Measurements from ENCODE around the gene CKB. TPM values are rescaled to one million over a fixed set of nuclear protein-coding genes. Genes with fewer than 3 reads are reported as not detected.

CKB gene
- total and polyA plus RNA-seq, 2 donors (not counting 1 experiment from before 2014, with no cell fraction given), result 3.1 to 4.7 TPM

GRCh38 chr14:103562179-103562428 lies 39.5 kb upstream of the CKB start:
- Histone ChIP-seq H3K27me3 (replicated peaks in 1 of 4; ENCODE audit: control extremely low read depth in 1 of 4, control insufficient read depth in 3 of 4, insufficient read depth in 4 of 4, low read length in 3 of 4) (no peaks in the 10 kb centered on the region), H3K9ac (ENCODE audit: low read length) (peak overlapping the region; percentile 93), H4K20me1 (ENCODE audit: control insufficient read depth, insufficient read depth, low read length, poor library complexity, severe bottlenecking) (peaks cover 56% of the 10 kb centered on the region), H3K4me2 (replicated peaks; ENCODE audit: low read depth, low read length, poor library complexity, severe bottlenecking) (peak overlapping the region; percentile 96), H3K27ac (ENCODE audit: low read length in 2 of 2) (peak overlapping the region; percentile 68 to 92), H3K79me2 (ENCODE audit: control insufficient read depth, insufficient read depth, low read length) (peaks cover 87% of the 10 kb centered on the region), H3K9me3 (ENCODE audit: control extremely low read depth in 1 of 3, control insufficient read depth in 2 of 3, insufficient read depth in 1 of 3, low read length in 2 of 3) (no peaks in the 10 kb centered on the region), H3K4me3 (ENCODE audit: control extremely low read depth in 1 of 5, extremely low read depth in 1 of 5, insufficient read depth in 1 of 5, low read depth in 2 of 5, low read length in 4 of 5) (peak overlapping the region; percentile 28 to 94 (median 92)), H3K36me3 (replicated peaks in 1 of 2; ENCODE audit: control extremely low read depth in 1 of 2, control insufficient read depth in 1 of 2, extremely low read depth in 1 of 2, insufficient read depth in 2 of 2, low read length in 1 of 2) (peaks cover 0 to 31% of the 10 kb centered on the region in 2 experiments), H2AFZ (ENCODE audit: insufficient read depth, low read depth, low read length, poor library complexity, severe bottlenecking) (peak overlapping the region; percentile 96), H3K4me1 (ENCODE audit: control insufficient read depth in 2 of 2, insufficient read depth in 2 of 2, low read length in 2 of 2) (peaks cover 27 to 30% of the 10 kb centered on the region in 2 donors)
- H3K27me3 Mint-ChIP-seq, result no peaks in the 10 kb centered on the region
- H3K4me1 Mint-ChIP-seq, result peaks cover 58% of the 10 kb centered on the region
- 0% methylated on average over 25 of the region's 25 CpGs for WGBS (ENCODE audit: insufficient coverage)
- DNase-seq (no peak), ATAC-seq (ENCODE audit: low read depth) (no peak)
- no peaks in the 10 kb centered on the region for H3K9me3 Mint-ChIP-seq (ENCODE audit: insufficient read depth)
- TF ChIP-seq CTCF (IDR thresholded peaks at IDR 0.05) (no peak), EZH2 (IDR thresholded peaks at IDR 0.05; ENCODE audit: borderline replicate concordance, insufficient read depth, low read depth, low read length, poor library complexity, severe bottlenecking) (no peak)
- H3K4me3 Mint-ChIP-seq, result peak overlapping the region; percentile 89
- peak overlapping the region; percentile 80 for H3K27ac Mint-ChIP-seq
- intact Hi-C loops (cut with micrococcal nuclease), result loop anchor here (1.0 to 10.0 kb wide), 7 partner anchors 33 to 359 kb away; partner anchors contain the start of genes EIF5, KLC1, PPP1R13B and TRMT61A
- ChIA-PET POLR2A (interaction anchor here (0.6 to 1.3 kb wide), 4 partner anchors 9 to 227 kb away, joined by 3 to 4 read pairs (median 4); no protein-coding TSS in a partner anchor), CTCF (interaction anchor here (1.0 to 1.8 kb wide), 4 partner anchors 35 to 118 kb away, joined by 3 to 6 read pairs (median 4); no protein-coding TSS in a partner anchor)

- Histone ChIP-seq H2AFZ (ENCODE audit: insufficient read depth, low read depth, low read length, poor library complexity, severe bottlenecking) (peak overlapping the region; percentile 96), H3K4me3 (ENCODE audit: control extremely low read depth in 1 of 5, extremely low read depth in 1 of 5, insufficient read depth in 1 of 5, low read depth in 2 of 5, low read length in 4 of 5) (peak overlapping the region; percentile 28 to 94 (median 92)), H3K27me3 (replicated peaks in 1 of 4; ENCODE audit: control extremely low read depth in 1 of 4, control insufficient read depth in 3 of 4, insufficient read depth in 4 of 4, low read length in 3 of 4) (no peaks in the 10 kb centered on the region), H3K79me2 (ENCODE audit: control insufficient read depth, insufficient read depth, low read length) (peaks cover 83% of the 10 kb centered on the region), H3K36me3 (replicated peaks in 1 of 2; ENCODE audit: control extremely low read depth in 1 of 2, control insufficient read depth in 1 of 2, extremely low read depth in 1 of 2, insufficient read depth in 2 of 2, low read length in 1 of 2) (peaks cover 0 to 30% of the 10 kb centered on the region in 2 experiments), H4K20me1 (ENCODE audit: control insufficient read depth, insufficient read depth, low read length, poor library complexity, severe bottlenecking) (peaks cover 52% of the 10 kb centered on the region), H3K4me2 (replicated peaks; ENCODE audit: low read depth, low read length, poor library complexity, severe bottlenecking) (peak overlapping the region; percentile 96), H3K4me1 (ENCODE audit: control insufficient read depth in 2 of 2, insufficient read depth in 2 of 2, low read length in 2 of 2) (peaks cover 27 to 30% of the 10 kb centered on the region in 2 donors), H3K9ac (ENCODE audit: low read length) (peak overlapping the region; percentile 93), H3K27ac (ENCODE audit: low read length in 2 of 2) (peak overlapping the region; percentile 68 to 92), H3K9me3 (ENCODE audit: control extremely low read depth in 1 of 3, control insufficient read depth in 2 of 3, insufficient read depth in 1 of 3, low read length in 2 of 3) (no peaks in the 10 kb centered on the region)
- intact Hi-C loops (cut with micrococcal nuclease), result loop anchor here (1.0 to 10.0 kb wide), 7 partner anchors 33 to 359 kb away; partner anchors contain the start of genes EIF5, KLC1, PPP1R13B and TRMT61A
- CTCF ChIA-PET, result interaction anchor here (1.0 to 1.8 kb wide), 4 partner anchors 34 to 118 kb away, joined by 3 to 6 read pairs (median 4); no protein-coding TSS in a partner anchor
- DNase-seq (no peak), ATAC-seq (ENCODE audit: low read depth) (peak; percentile 2)
- H3K4me3 Mint-ChIP-seq, result peak overlapping the region; percentile 89
- peaks cover 61% of the 10 kb centered on the region for H3K4me1 Mint-ChIP-seq
- 9% methylated on average over 34 of the region's 36 CpGs for WGBS (ENCODE audit: insufficient coverage)
- POLR2A ChIA-PET, result interaction anchor here (0.6 to 1.3 kb wide), 4 partner anchors 9 to 227 kb away, joined by 3 to 4 read pairs (median 4); no protein-coding TSS in a partner anchor
- H3K9me3 Mint-ChIP-seq (ENCODE audit: insufficient read depth), result no peaks in the 10 kb centered on the region
- peak overlapping the region; percentile 80 for H3K27ac Mint-ChIP-seq
- H3K27me3 Mint-ChIP-seq, result no peaks in the 10 kb centered on the region
- no peak for TF ChIP-seq CTCF (IDR thresholded peaks at IDR 0.05)
- no peak for TF ChIP-seq EZH2 (IDR thresholded peaks at IDR 0.05; ENCODE audit: borderline replicate concordance, insufficient read depth, low read depth, low read length, poor library complexity, severe bottlenecking)
These were observed 39.0 kb upstream of the CKB start for GRCh38 chr14:103561381-103562178.
